HG02884 (cell line): ENCODE measurements around the gene HOXD10.

Experiments
- ATAC-seq: cut with Tn5 transposase; IDR thresholded peaks from one replicate; pipeline ENCODE4 v1.9.1; 2021; ENCODE audit warnings: mild to moderate bottlenecking, moderate library complexity; ENCODE audit not compliant: unreplicated experiment

The HOXD10 gene

DNA sequence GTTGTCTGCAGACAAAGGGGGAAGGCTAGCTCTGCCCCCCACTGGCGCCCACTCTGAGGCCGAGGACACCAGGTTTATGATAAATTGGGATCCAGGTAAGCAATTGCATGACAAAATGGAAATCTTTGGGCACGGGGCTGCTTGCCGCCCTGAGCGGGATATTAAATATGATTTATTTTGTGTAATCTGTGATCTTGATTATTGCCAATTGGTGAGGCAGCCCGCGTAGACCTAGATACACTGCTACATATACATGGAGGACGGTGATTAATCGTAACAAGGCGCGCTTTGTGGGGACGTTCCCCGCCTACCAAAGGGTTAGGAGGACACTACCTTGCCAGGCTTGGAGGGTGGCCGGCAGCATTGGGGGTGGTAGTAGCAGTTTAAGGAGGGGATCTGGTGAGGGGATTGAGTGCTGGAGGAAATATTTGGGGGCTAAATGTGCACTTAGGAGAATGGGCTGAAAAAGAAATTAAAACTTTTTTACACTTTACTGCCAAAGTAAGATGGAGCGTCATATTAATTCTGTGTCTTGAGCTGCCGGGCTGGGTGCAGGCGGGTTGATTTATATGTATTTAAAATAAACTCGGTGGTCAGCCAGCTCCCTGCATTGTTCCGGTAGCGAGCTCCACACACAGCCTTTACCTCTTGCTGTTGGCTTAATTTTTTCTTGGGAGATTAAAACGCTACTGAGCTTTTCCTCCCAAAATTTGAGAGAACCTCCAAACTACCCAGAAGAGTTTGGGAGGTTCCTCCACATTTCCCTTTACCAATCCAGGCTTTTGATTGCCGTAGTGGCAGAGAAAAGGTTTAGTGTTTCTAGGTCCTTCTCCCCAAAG is 44.6 kb downstream of the HOXD10 start:
- no peak for ATAC-seq

- no peak for ATAC-seq
Measured at GRCh38 chr2:176161825-176162626, 45.4 kb downstream of the HOXD10 start.

GRCh38 chr2:176162911-176163671 is 46.5 kb downstream of the HOXD10 start:
- no peak for ATAC-seq

- no peak for ATAC-seq
Measured at GRCh38 chr2:176163672-176164056, 47.1 kb downstream of the HOXD10 start.

DNA sequence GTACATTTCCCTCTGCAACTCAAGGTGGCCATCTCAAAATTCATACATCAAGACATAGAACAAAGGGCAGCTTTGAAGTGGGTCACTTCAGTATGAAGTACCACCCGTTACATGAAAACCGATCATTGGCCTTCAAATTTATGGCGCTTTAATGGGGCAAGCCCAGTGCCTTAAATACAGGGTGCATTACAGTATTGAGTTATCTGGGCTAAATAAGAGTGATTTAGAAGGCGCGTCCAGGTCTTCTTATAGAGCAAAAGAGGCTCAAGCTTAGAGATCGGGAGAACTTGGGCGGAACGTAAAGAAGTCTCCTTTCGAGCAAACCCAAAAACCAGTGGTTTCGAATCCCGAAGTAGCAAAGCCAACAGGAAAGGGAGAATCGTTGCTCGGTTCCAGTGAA is 47.6 kb downstream of the HOXD10 start:
- no peak for ATAC-seq

- no peak for ATAC-seq
Measured at GRCh38 chr2:176164611-176165369, 48.2 kb downstream of the HOXD10 start.

DNA sequence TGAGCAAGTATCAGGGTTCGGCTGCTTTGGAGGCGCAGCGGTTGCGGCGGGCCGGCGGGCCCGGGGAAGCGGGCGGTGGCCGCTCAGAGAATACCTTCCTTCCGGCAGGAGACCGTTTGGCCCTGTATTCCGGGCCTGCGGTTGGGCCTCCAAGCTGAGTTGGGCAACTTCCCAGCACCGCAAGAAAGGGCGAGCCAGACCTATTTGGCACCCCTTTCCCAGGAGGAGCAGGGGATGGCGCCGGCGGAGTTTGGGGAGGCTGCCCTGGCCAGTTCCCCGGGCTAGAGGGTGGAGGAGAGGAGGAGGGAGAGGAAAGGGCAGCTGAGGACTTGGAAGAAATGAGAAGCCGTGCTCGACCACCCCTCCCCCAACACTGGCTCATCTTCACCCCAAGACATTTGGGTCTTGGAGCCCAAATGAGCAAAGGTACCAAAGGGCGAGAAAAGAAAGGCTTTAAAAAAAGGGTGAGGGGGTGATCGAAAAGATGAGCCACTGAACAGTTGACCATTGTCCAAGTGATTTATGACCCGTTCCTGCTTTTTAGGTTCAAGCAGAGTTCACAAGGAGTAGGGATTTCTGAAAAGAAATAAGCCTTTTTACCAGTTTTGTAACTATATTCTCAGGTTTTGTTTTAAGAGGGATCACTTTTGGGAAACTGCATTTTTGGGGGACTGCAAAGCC is 48.9 kb downstream of the HOXD10 start:
- no peak for ATAC-seq

- ATAC-seq: no peak
Measured at GRCh38 chr2:176166272-176166671, 49.7 kb downstream of the HOXD10 start.

DNA sequence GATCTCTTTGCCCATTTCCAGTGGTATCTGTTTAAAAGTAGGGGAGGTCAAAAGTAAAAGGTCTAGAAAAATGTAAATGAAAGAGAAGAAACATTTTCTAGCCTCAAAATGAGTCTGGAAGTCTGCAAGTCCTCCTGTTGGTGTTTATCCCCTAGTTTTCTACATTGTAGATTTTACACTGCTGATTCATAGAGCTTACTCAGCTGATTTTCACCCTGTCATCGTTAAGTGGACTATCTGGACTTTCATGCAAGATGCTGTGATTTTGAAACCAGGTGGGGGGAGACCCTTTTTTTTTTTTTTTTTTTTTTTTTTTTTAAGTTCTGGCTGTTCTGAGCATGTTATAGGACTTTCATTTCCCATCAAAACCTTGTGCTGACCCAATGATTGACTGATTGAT is 50.8 kb downstream of the HOXD10 start:
- ATAC-seq: no peak

DNA sequence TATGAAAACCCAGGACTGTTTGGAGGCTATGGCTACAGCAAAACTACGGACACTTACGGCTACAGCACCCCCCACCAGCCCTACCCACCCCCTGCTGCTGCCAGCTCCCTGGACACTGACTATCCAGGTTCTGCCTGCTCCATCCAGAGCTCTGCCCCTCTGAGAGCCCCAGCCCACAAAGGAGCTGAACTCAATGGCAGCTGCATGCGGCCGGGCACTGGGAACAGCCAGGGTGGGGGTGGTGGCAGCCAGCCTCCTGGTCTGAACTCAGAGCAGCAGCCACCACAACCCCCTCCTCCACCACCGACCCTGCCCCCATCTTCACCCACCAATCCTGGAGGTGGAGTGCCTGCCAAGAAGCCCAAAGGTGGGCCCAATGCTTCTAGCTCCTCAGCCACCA is 52.6 kb downstream of the HOXD10 start:
- ATAC-seq: no peak
